ENCODE data around the gene AP2S1.

AP2S1 gene

DNA sequence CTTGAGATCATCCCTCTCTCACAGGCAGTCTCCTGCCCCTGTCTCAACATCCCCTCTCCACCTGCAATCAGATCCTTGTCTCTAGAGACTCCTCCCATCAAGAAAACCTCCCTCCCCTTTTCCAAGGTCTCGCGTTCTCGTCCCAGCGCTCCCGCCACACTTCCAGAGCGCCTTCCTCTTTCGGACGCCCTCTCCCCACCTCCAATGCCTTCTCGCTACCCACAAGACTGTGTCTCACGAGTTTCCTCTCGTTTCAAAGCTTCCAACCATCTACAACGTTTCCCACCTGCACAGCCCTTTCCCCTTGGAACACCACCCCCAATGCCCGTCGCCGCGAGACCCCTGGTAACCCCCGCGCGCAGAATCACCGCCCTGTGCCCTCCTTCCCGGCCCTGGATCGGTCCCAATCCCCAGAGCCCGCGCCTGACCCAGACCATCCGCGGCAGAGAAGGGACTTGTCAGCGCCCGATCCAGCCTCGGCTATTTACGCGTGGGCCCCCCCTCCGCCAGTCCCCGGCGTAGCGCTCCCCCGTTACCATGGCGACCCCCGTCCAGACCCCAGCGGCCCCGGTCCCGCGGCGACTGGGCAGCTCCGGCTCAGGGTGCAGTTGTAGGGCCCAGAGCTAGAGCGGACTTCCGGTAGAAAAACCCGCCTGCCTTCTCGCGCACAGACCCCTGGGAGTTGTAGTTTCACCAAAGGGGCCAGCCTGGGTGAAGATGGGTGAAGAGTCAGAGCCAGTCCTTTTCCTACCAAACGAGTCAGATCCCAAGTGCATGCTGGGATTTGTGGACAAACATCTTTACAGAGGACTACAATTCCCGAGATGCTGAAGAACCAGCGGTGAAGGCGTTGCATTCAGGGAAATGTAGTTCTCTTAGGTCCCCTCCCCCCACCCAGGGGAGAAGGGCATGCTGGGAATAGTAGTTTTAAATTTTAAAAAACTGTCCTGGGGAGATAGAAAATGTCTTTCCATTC lies at the start of gene AP2S1:
Gene AP2S1 (minus strand): TSS at position 619 of the 976 bp plus-strand sequence. CDS start 80 bp downstream, at position 539.
- no peaks in the 10 kb centered on the region for H3K9me2 ChIP-seq (replicated peaks; ENCODE audit: low read depth, low read length)
- H3K9me3 ChIP-seq (ENCODE audit: insufficient read depth, low read depth, low read length): no peaks in the 10 kb centered on the region
- H3K79me2 ChIP-seq (ENCODE audit: insufficient read depth, low read length): peaks cover 15% of the 10 kb centered on the region
- peak within 1 kb of the TSS; percentile 95 for H3K4me3 ChIP-seq (ENCODE audit: low read length, poor library complexity, severe bottlenecking)
- H3K9ac ChIP-seq (ENCODE audit: low read depth, low read length, poor library complexity, severe bottlenecking): peak within 1 kb of the TSS; percentile 89
- peaks cover 13% of the 10 kb centered on the region for H3K4me1 ChIP-seq (ENCODE audit: insufficient read depth, low read length, poor library complexity, severe bottlenecking)
- H2AFZ ChIP-seq (ENCODE audit: low read length): peak within 1 kb of the TSS; percentile 74
- no peaks in the 10 kb centered on the region for H3K36me3 ChIP-seq (ENCODE audit: insufficient read depth, low read length)
- no peaks in the 10 kb centered on the region for H3K27me3 ChIP-seq (ENCODE audit: insufficient read depth, low read length, poor library complexity, severe bottlenecking)
- no peaks in the 10 kb centered on the region for H4K20me1 ChIP-seq (ENCODE audit: insufficient read depth, low read length, poor library complexity, severe bottlenecking)
- H3K4me2 ChIP-seq (ENCODE audit: low read depth, low read length, poor library complexity, severe bottlenecking): peak within 1 kb of the TSS; percentile 95
- H3F3A ChIP-seq (ENCODE audit: low read depth): no peaks in the 10 kb centered on the region
- TF ChIP-seq, protein P1, sequence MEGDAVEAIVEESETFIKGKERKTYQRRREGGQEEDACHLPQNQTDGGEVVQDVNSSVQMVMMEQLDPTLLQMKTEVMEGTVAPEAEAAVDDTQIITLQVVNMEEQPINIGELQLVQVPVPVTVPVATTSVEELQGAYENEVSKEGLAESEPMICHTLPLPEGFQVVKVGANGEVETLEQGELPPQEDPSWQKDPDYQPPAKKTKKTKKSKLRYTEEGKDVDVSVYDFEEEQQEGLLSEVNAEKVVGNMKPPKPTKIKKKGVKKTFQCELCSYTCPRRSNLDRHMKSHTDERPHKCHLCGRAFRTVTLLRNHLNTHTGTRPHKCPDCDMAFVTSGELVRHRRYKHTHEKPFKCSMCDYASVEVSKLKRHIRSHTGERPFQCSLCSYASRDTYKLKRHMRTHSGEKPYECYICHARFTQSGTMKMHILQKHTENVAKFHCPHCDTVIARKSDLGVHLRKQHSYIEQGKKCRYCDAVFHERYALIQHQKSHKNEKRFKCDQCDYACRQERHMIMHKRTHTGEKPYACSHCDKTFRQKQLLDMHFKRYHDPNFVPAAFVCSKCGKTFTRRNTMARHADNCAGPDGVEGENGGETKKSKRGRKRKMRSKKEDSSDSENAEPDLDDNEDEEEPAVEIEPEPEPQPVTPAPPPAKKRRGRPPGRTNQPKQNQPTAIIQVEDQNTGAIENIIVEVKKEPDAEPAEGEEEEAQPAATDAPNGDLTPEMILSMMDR (conservative IDR thresholded peaks at IDR 0.05; ENCODE audit: low read length): no peak
- no peak for TF ChIP-seq EZH2phosphoT487 (IDR thresholded peaks at IDR 0.05; ENCODE audit: borderline replicate concordance)

DNA sequence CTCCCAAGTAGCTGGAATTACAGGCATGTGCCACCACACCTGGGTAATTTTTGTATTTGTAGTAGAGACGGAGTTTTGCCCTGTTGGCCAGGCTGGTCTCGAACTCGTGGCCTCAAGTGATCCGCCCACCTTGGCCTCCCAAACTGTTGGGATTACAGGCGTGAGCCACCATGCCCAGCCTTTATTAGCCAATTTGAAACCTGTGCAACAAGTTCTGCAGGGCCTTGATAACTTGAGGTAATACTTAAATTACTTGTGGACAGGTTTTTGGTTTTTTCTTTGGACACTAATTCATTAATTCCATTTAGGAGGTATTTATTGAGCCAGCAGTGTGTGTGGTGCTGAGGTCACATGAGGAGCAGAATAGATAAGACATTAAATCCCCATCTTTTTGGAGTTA lies 49.7 kb upstream of the AP2S1 start:
- no peak overlapping the region for H3K4me2 ChIP-seq (ENCODE audit: low read depth, low read length, poor library complexity, severe bottlenecking)
- H3K27me3 ChIP-seq (ENCODE audit: insufficient read depth, low read length, poor library complexity, severe bottlenecking): no peaks in the 10 kb centered on the region
- peaks cover 22% of the 10 kb centered on the region for H4K20me1 ChIP-seq (ENCODE audit: insufficient read depth, low read length, poor library complexity, severe bottlenecking)
- no peak overlapping the region for H2AFZ ChIP-seq (ENCODE audit: low read length)
- no peaks in the 10 kb centered on the region for H3K9me3 ChIP-seq (ENCODE audit: insufficient read depth, low read depth, low read length)
- H3K9ac ChIP-seq (ENCODE audit: low read depth, low read length, poor library complexity, severe bottlenecking): no peak overlapping the region
- no peaks in the 10 kb centered on the region for H3K9me2 ChIP-seq (replicated peaks; ENCODE audit: low read depth, low read length)
- no peaks in the 10 kb centered on the region for H3K36me3 ChIP-seq (ENCODE audit: insufficient read depth, low read length)
- no peak overlapping the region for H3K4me3 ChIP-seq (ENCODE audit: low read length, poor library complexity, severe bottlenecking)
- TF ChIP-seq, protein P1 (conservative IDR thresholded peaks at IDR 0.05; ENCODE audit: low read length): no peak
- no peak for TF ChIP-seq EZH2phosphoT487 (IDR thresholded peaks at IDR 0.05; ENCODE audit: borderline replicate concordance)
- H3F3A ChIP-seq (ENCODE audit: low read depth): no peaks in the 10 kb centered on the region
- H3K4me1 ChIP-seq (ENCODE audit: insufficient read depth, low read length, poor library complexity, severe bottlenecking): peaks cover 4% of the 10 kb centered on the region
- peaks cover 96% of the 10 kb centered on the region for H3K79me2 ChIP-seq (ENCODE audit: insufficient read depth, low read length)

DNA sequence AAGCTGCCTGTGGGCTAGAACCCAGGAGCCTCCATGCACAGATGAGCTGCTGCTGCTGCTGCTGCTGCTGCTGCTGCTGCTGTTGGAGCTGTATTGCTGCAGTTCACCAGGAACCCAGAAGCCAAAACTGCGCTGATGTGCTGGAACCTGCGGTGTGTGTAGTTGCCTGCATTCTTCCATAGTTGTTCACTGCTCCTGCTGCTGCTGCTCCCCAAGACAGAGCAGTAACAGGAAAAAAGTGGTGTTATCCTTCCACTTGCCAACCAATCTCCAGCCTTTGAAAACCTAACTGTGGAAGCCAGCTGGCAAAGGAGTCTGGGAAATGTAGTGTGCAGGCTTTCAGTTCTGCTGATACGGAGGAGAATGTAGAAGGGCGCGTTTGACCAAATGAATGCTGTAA lies 48.1 kb upstream of the AP2S1 start:
- H3K4me1 ChIP-seq (ENCODE audit: insufficient read depth, low read length, poor library complexity, severe bottlenecking): peaks cover 4% of the 10 kb centered on the region
- H3K9me3 ChIP-seq (ENCODE audit: insufficient read depth, low read depth, low read length): no peaks in the 10 kb centered on the region
- no peak overlapping the region for H3K9ac ChIP-seq (ENCODE audit: low read depth, low read length, poor library complexity, severe bottlenecking)
- TF ChIP-seq, protein P1 (conservative IDR thresholded peaks at IDR 0.05; ENCODE audit: low read length): no peak
- TF ChIP-seq EZH2phosphoT487 (IDR thresholded peaks at IDR 0.05; ENCODE audit: borderline replicate concordance): no peak
- peaks cover 97% of the 10 kb centered on the region for H3K79me2 ChIP-seq (ENCODE audit: insufficient read depth, low read length)
- no peaks in the 10 kb centered on the region for H3K36me3 ChIP-seq (ENCODE audit: insufficient read depth, low read length)
- peaks cover 25% of the 10 kb centered on the region for H4K20me1 ChIP-seq (ENCODE audit: insufficient read depth, low read length, poor library complexity, severe bottlenecking)
- H3K9me2 ChIP-seq (replicated peaks; ENCODE audit: low read depth, low read length): no peaks in the 10 kb centered on the region
- H3K4me2 ChIP-seq (ENCODE audit: low read depth, low read length, poor library complexity, severe bottlenecking): no peak overlapping the region
- no peak overlapping the region for H3K4me3 ChIP-seq (ENCODE audit: low read length, poor library complexity, severe bottlenecking)
- H3K27me3 ChIP-seq (ENCODE audit: insufficient read depth, low read length, poor library complexity, severe bottlenecking): no peaks in the 10 kb centered on the region
- H3F3A ChIP-seq (ENCODE audit: low read depth): no peaks in the 10 kb centered on the region
- H2AFZ ChIP-seq (ENCODE audit: low read length): no peak overlapping the region

All from Loucy (cell line).